Measurements from ENCODE around the gene MGMT.

The MGMT gene

GRCh38 chr10:129629911-129630310 lies 162.9 kb downstream of the MGMT start:
- no peak overlapping the region for H3K4me3 ChIP-seq (ENCODE audit: low read depth, low read length)
- DNase-seq (ENCODE audit: low read depth): no peak

GRCh38 chr10:129631006-129631405 lies 164.0 kb downstream of the MGMT start:
- no peak for DNase-seq (ENCODE audit: low read depth)
- H3K4me3 ChIP-seq (ENCODE audit: low read depth, low read length): no peak overlapping the region

GRCh38 chr10:129631870-129632623 lies 165.0 kb downstream of the MGMT start:
- H3K4me3 ChIP-seq (ENCODE audit: low read depth, low read length): no peak overlapping the region
- DNase-seq (ENCODE audit: low read depth): no peak

- DNase-seq (ENCODE audit: low read depth): no peak
- H3K4me3 ChIP-seq (ENCODE audit: low read depth, low read length): no peak overlapping the region
These were observed 170.0 kb downstream of the MGMT start for GRCh38 chr10:129637010-129637409.

GRCh38 chr10:129637846-129638245 lies 170.8 kb downstream of the MGMT start:
- H3K4me3 ChIP-seq (ENCODE audit: low read depth, low read length): no peak overlapping the region
- no peak for DNase-seq (ENCODE audit: low read depth)

GRCh38 chr10:129641351-129641750 lies 174.3 kb downstream of the MGMT start:
- DNase-seq (ENCODE audit: low read depth): no peak
- no peak overlapping the region for H3K4me3 ChIP-seq (ENCODE audit: low read depth, low read length)

GRCh38 chr10:129641982-129642381 lies 174.9 kb downstream of the MGMT start:
- no peak overlapping the region for H3K4me3 ChIP-seq (ENCODE audit: low read depth, low read length)
- DNase-seq (ENCODE audit: low read depth): no peak

GRCh38 chr10:129642427-129642826 lies 175.4 kb downstream of the MGMT start:
- DNase-seq (ENCODE audit: low read depth): no peak
- H3K4me3 ChIP-seq (ENCODE audit: low read depth, low read length): no peak overlapping the region

GRCh38 chr10:129643266-129643665 lies 176.2 kb downstream of the MGMT start:
- no peak for DNase-seq (ENCODE audit: low read depth)
- no peak overlapping the region for H3K4me3 ChIP-seq (ENCODE audit: low read depth, low read length)

GRCh38 chr10:129645487-129645886 lies 178.4 kb downstream of the MGMT start:
- no peak for DNase-seq (ENCODE audit: low read depth)
- H3K4me3 ChIP-seq (ENCODE audit: low read depth, low read length): no peak overlapping the region

- no peak for DNase-seq (ENCODE audit: low read depth)
- H3K4me3 ChIP-seq (ENCODE audit: low read depth, low read length): no peak overlapping the region
These were observed 179.9 kb downstream of the MGMT start for GRCh38 chr10:129646973-129647372.

GRCh38 chr10:129647590-129647989 lies 180.5 kb downstream of the MGMT start:
- no peak overlapping the region for H3K4me3 ChIP-seq (ENCODE audit: low read depth, low read length)
- DNase-seq (ENCODE audit: low read depth): no peak

- DNase-seq (ENCODE audit: low read depth): no peak
- no peak overlapping the region for H3K4me3 ChIP-seq (ENCODE audit: low read depth, low read length)
These were observed 181.8 kb downstream of the MGMT start for GRCh38 chr10:129648856-129649255.

- no peak for DNase-seq (ENCODE audit: low read depth)
- no peak overlapping the region for H3K4me3 ChIP-seq (ENCODE audit: low read depth, low read length)
These were observed 185.0 kb downstream of the MGMT start for GRCh38 chr10:129652021-129652420.

- no peak overlapping the region for H3K4me3 ChIP-seq (ENCODE audit: low read depth, low read length)
These were observed 185.6 kb downstream of the MGMT start for GRCh38 chr10:129652521-129653201.

GRCh38 chr10:129653428-129653827 lies 186.4 kb downstream of the MGMT start:
- DNase-seq (ENCODE audit: low read depth): no peak
- H3K4me3 ChIP-seq (ENCODE audit: low read depth, low read length): no peak overlapping the region

More at GRCh38 chr10:129652521-129653201, 185.6 kb downstream of the MGMT start:
- DNase-seq (ENCODE audit: low read depth): no peak

- DNase-seq (ENCODE audit: low read depth): no peak
- no peak overlapping the region for H3K4me3 ChIP-seq (ENCODE audit: low read depth, low read length)
These were observed 186.8 kb downstream of the MGMT start for GRCh38 chr10:129653861-129654260.

GRCh38 chr10:129654461-129654860 lies 187.4 kb downstream of the MGMT start:
- H3K4me3 ChIP-seq (ENCODE audit: low read depth, low read length): no peak overlapping the region
- DNase-seq (ENCODE audit: low read depth): no peak

- H3K4me3 ChIP-seq (ENCODE audit: low read depth, low read length): no peak overlapping the region
- DNase-seq (ENCODE audit: low read depth): no peak
These were observed 188.1 kb downstream of the MGMT start for GRCh38 chr10:129655007-129655678.

GRCh38 chr10:129655679-129656031 lies 188.6 kb downstream of the MGMT start:
- H3K4me3 ChIP-seq (ENCODE audit: low read depth, low read length): no peak overlapping the region
- DNase-seq (ENCODE audit: low read depth): no peak

- DNase-seq (ENCODE audit: low read depth): no peak
- H3K4me3 ChIP-seq (ENCODE audit: low read depth, low read length): no peak overlapping the region
These were observed 189.6 kb downstream of the MGMT start for GRCh38 chr10:129656642-129657041.
